ENCODE results near the gene CD151. TPM values are rescaled to one million over a fixed set of nuclear protein-coding genes. Genes with fewer than 3 reads are reported as not detected.

The CD151 gene
- total and polyA plus RNA-seq, 2 experiments from 2014 or later, result 248 to 356 TPM

DNA sequence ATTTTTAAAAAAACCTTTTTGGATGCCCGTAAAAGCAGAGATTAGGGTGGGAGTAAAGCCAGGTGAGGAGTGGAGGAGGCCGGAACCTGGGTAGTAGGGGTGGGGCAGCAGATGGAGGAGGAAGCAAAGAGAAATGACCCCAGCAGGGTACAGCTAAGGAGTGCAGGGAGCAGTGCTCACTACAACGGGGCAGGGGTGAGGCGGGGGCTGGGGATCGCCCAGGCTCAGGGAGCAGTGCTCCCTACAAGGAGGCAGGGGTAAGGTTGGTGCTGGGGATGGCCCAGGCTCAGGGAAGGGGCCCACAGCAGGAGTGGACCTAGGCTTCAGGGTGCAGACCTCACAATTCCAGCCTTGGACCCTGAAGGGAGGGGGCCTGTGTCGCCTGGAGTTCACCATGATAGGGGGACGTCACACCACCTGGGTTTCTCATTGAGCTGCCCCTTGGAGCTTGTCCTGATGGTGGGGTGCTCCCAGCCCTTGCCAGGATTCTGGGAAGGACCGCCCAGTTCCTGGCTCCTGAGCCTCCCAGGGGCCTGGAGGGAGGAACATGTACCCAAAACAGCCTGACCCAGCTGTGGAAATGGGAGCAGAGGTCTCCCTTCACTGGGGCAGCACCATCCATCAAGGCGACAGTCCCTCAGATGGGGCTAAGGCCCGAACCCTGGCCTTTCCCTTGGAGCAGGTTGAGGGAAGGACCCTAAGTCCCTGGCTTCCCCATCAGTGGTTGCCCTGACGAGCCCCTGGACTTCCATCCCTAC is 16.9 kb upstream of the CD151 start:
- no peak for DNase-seq (ENCODE audit: low spot score)
- Histone ChIP-seq H3K79me2 (peaks cover 21% of the 10 kb centered on the region), H3K4me3 (no peak overlapping the region), H3K36me3 (replicated peaks; ENCODE audit: insufficient read depth, low read depth) (no peaks in the 10 kb centered on the region), H3K9me3 (ENCODE audit: low read depth) (no peaks in the 10 kb centered on the region), H3K27me3 (no peaks in the 10 kb centered on the region), H3K27ac (no peak overlapping the region), H3K9me2 (replicated peaks; ENCODE audit: insufficient read depth) (no peaks in the 10 kb centered on the region), H4K20me1 (ENCODE audit: insufficient read depth, poor library complexity, severe bottlenecking) (peaks cover 17% of the 10 kb centered on the region), H2AFZ (no peak overlapping the region), H3K4me1 (ENCODE audit: insufficient read depth) (peaks cover 15% of the 10 kb centered on the region), H3K4me2 (no peak overlapping the region)
- TF ChIP-seq, protein P1, sequence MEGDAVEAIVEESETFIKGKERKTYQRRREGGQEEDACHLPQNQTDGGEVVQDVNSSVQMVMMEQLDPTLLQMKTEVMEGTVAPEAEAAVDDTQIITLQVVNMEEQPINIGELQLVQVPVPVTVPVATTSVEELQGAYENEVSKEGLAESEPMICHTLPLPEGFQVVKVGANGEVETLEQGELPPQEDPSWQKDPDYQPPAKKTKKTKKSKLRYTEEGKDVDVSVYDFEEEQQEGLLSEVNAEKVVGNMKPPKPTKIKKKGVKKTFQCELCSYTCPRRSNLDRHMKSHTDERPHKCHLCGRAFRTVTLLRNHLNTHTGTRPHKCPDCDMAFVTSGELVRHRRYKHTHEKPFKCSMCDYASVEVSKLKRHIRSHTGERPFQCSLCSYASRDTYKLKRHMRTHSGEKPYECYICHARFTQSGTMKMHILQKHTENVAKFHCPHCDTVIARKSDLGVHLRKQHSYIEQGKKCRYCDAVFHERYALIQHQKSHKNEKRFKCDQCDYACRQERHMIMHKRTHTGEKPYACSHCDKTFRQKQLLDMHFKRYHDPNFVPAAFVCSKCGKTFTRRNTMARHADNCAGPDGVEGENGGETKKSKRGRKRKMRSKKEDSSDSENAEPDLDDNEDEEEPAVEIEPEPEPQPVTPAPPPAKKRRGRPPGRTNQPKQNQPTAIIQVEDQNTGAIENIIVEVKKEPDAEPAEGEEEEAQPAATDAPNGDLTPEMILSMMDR (IDR thresholded peaks at IDR 0.05; ENCODE audit: poor library complexity), result no peak
- no peak for TF ChIP-seq EZH2phosphoT487 (IDR thresholded peaks at IDR 0.05; ENCODE audit: low read depth, severe bottlenecking, unreplicated experiment)
- TF ChIP-seq EZH2 (IDR thresholded peaks at IDR 0.05; ENCODE audit: borderline replicate concordance), result no peak
- WGBS (ENCODE audit: low lambda C conversion rate, missing lambda C conversion rate), result 95% methylated on average over 9 of the region's 11 CpGs

DNA sequence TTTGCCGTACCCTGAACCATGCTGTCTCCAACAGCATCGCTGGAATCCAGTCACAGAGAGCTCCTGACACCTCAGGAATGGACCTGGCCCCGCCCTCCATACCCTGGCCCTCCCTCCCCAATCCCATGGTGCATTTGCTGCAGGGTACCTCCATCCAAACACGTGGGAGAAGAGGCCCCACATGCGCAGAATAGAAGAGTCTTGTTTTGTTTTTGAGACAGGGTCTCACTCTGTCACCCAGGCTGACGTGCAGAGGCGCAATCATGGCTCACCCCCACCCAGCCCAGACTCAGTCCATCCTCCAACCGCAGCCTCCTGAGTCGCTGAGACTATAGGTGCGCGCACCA is 16.3 kb upstream of the CD151 start:
- DNase-seq (ENCODE audit: low spot score), result no peak
- Histone ChIP-seq H3K9me3 (ENCODE audit: low read depth) (no peaks in the 10 kb centered on the region), H3K4me2 (no peak overlapping the region), H3K36me3 (replicated peaks; ENCODE audit: insufficient read depth, low read depth) (no peaks in the 10 kb centered on the region), H3K4me3 (no peak overlapping the region), H4K20me1 (ENCODE audit: insufficient read depth, poor library complexity, severe bottlenecking) (peaks cover 17% of the 10 kb centered on the region), H2AFZ (no peak overlapping the region), H3K9me2 (replicated peaks; ENCODE audit: insufficient read depth) (no peaks in the 10 kb centered on the region), H3K27ac (no peak overlapping the region), H3K27me3 (no peaks in the 10 kb centered on the region), H3K79me2 (peaks cover 21% of the 10 kb centered on the region), H3K4me1 (ENCODE audit: insufficient read depth) (peaks cover 16% of the 10 kb centered on the region)
- WGBS (ENCODE audit: low lambda C conversion rate, missing lambda C conversion rate), result 84% methylated on average over 11 of the region's 11 CpGs
- no peak for TF ChIP-seq EZH2phosphoT487 (IDR thresholded peaks at IDR 0.05; ENCODE audit: low read depth, severe bottlenecking, unreplicated experiment)
- TF ChIP-seq EZH2 (IDR thresholded peaks at IDR 0.05; ENCODE audit: borderline replicate concordance), result no peak
- TF ChIP-seq, protein P1 (IDR thresholded peaks at IDR 0.05; ENCODE audit: poor library complexity), result no peak

DNA sequence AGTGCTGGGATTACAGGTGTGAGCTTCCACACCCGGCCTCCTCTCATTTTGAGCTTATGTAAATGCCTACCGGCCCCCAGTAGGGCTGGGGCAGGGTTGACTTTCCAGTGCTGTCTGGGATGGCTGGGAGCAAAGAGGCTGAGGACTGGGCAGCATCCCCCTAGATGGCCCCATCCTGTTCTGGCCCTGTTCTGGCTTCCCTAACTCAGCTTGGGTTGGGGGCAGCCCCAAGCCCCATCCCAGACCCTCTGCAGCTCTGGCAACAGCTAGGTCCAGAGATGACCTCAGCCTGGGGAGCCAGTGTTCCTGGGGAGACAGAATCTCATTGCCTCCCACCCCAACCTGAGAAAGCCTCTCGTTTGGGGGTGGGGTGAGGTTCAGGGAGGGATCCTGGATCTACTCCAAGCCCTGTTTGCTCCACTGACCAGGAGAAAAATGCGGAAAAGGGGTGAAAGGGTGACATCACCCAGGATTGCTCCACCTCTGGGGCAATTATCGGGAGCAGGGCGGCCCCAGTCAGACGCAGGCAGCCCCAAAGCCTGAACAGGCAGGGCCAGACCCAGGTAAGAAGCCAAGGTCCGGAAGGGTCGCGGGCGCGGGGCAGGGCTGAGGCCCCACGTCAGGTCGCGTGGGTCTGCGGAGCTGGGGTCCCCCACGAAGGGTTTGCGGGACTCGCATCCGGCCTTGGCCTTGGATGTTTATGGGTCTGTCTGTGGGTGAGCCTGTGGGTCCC is 14.2 kb upstream of the CD151 start, which contains the start of gene PNPLA2:
Gene PNPLA2, plus strand, starts transcription at position 519 of the 733 bp plus-strand sequence. CDS start 805 bp downstream, outside the sequence.
- H3K27ac ChIP-seq, result peak within 1 kb of the TSS; percentile 88
- TF ChIP-seq, protein P1 (IDR thresholded peaks at IDR 0.05; ENCODE audit: poor library complexity), result no peak
- TF ChIP-seq EZH2 (IDR thresholded peaks at IDR 0.05; ENCODE audit: borderline replicate concordance) (no peak), EZH2phosphoT487 (IDR thresholded peaks at IDR 0.05; ENCODE audit: low read depth, severe bottlenecking, unreplicated experiment) (no peak)
- peaks cover 16% of the 10 kb centered on the region for H3K4me1 ChIP-seq (ENCODE audit: insufficient read depth)
- H3K9me2 ChIP-seq (replicated peaks; ENCODE audit: insufficient read depth), result no peaks in the 10 kb centered on the region
- peak; percentile 71 for DNase-seq (ENCODE audit: low spot score)
- H3K36me3 ChIP-seq (replicated peaks; ENCODE audit: insufficient read depth, low read depth), result no peaks in the 10 kb centered on the region
- 65% methylated on average over 20 of the region's 20 CpGs for WGBS (ENCODE audit: low lambda C conversion rate, missing lambda C conversion rate)
- peak within 1 kb of the TSS; percentile 58 for H2AFZ ChIP-seq
- peaks cover 16% of the 10 kb centered on the region for H4K20me1 ChIP-seq (ENCODE audit: insufficient read depth, poor library complexity, severe bottlenecking)
- no peaks in the 10 kb centered on the region for H3K27me3 ChIP-seq
- H3K79me2 ChIP-seq, result peaks cover 19% of the 10 kb centered on the region
- peak within 1 kb of the TSS; percentile 91 for H3K4me2 ChIP-seq
- no peaks in the 10 kb centered on the region for H3K9me3 ChIP-seq (ENCODE audit: low read depth)
- H3K4me3 ChIP-seq, result peak within 1 kb of the TSS; percentile 89
